Endothelial cell of umbilical vein (primary cell): ENCODE results near the gene SLC22A7. TPM values are rescaled to one million over a fixed set of nuclear protein-coding genes. Genes with fewer than 3 reads are reported as not detected.

ENCODE experiments used
- BruUV-seq: library from RNA; stranded (reverse); fragments of 400-500 nt; replicated peaks from 2 replicates; lab custom pipeline; 2021; lab: Mats Ljungman, UMichigan
- CTCF ChIA-PET: fragments of 300-600, 350-600 bp; sonication (Branson Sonifier 250); formaldehyde crosslinking; loops from one replicate; lab custom pipeline; 2021; ENCODE audit warnings: antibody characterized with exemption, inconsistent platforms; lab: Charles Lee
- POLR2A ChIA-PET: fragments of 300-600, 350-600 bp; sonication (Branson Sonifier 250); formaldehyde crosslinking; loops from one replicate; lab custom pipeline; 2021; ENCODE audit warnings: antibody characterized with exemption, inconsistent platforms; lab: Charles Lee
- DNase-seq: peaks from one replicate; pipeline ENCODE4 v3.0.0-alpha.2; 2011; ENCODE audit warnings: low read depth, low spot score
- FAIRE-seq: peaks from 2 replicates; lab custom pipeline; 2011; peaks lifted over from hg19 to GRCh38; lab: Jason Lieb, UNC
- H2AFZ ChIP-seq: 2 replicates; pipeline ENCODE4 v1.6.0; 2012; ENCODE audit warnings: low read depth, low read length, control low read depth, inconsistent platforms
- H3K27ac ChIP-seq: 2 replicates; pipeline ENCODE4 v1.5.1; 2011; ENCODE audit warnings: low read depth, mild to moderate bottlenecking, control low read depth, low read length, moderate library complexity; ENCODE audit not compliant: insufficient read depth
- H3K27me3 ChIP-seq, 2 experiments: 2 replicates each; pipeline versions ENCODE4 v1.6.0 to v1.6.1; 2011; ENCODE audit warnings: low read length in 2 of 2, mixed read lengths in 1 of 2; ENCODE audit not compliant: control insufficient read depth in 2 of 2, insufficient read depth in 2 of 2
- H3K36me3 ChIP-seq, 2 experiments: 2 replicates in 1 of 2; 3 replicates in 1 of 2; pipeline ENCODE4 v1.5.1; 2011; ENCODE audit warnings: low read length in 2 of 2, mild to moderate bottlenecking in 1 of 2, moderate library complexity in 1 of 2; ENCODE audit not compliant: control insufficient read depth in 2 of 2, insufficient read depth in 2 of 2; ENCODE audit errors: extremely low read depth in 1 of 2
- H3K4me1 ChIP-seq: 3 replicates; pipeline ENCODE4 v1.5.1; 2011; ENCODE audit warnings: mild to moderate bottlenecking, low read length; ENCODE audit not compliant: control insufficient read depth, insufficient read depth; ENCODE audit errors: extremely low read depth
- H3K4me2 ChIP-seq: 2 replicates; pipeline ENCODE4 v1.6.1; 2011; ENCODE audit warnings: low read length, control low read depth, mixed read lengths; ENCODE audit not compliant: insufficient read depth
- H3K4me3 ChIP-seq, 3 experiments: fragments of 200-600 bp in 1 of 3; sonication (generic), shearing (Covaris generic) in 1 of 3; replicated peaks in 1 of 3; 2 replicates each; pipeline ENCODE4 v1.5.1; 2011 to 2016; ENCODE audit warnings: control low read depth in 3 of 3, low read length in 3 of 3, mild to moderate bottlenecking in 2 of 3, inconsistent platforms in 1 of 3, low read depth in 1 of 3, moderate library complexity in 1 of 3; ENCODE audit not compliant: insufficient read depth in 1 of 3
- H3K79me2 ChIP-seq: 2 replicates; pipeline ENCODE4 v1.6.0; 2012; ENCODE audit warnings: low read length, inconsistent platforms; ENCODE audit not compliant: control insufficient read depth, insufficient read depth
- H3K9ac ChIP-seq: replicated peaks from 2 replicates; pipeline ENCODE3; 2011; ENCODE audit warnings: low read length, control low read depth; ENCODE audit not compliant: insufficient read depth; ENCODE audit errors: extremely low read depth
- H3K9me1 ChIP-seq: replicated peaks from 3 replicates; pipeline ENCODE4 v1.6.0; 2011; ENCODE audit warnings: mild to moderate bottlenecking, low read length; ENCODE audit not compliant: control insufficient read depth, insufficient read depth; ENCODE audit errors: extremely low read depth
- H3K9me3 ChIP-seq: replicated peaks from 2 replicates; pipeline ENCODE4 v1.5.1; 2012; ENCODE audit warnings: low read length, inconsistent platforms; ENCODE audit not compliant: control insufficient read depth, insufficient read depth
- H4K20me1 ChIP-seq: replicated peaks from 2 replicates; pipeline ENCODE3; 2011; ENCODE audit warnings: mild to moderate bottlenecking, low read length; ENCODE audit not compliant: control insufficient read depth, insufficient read depth; ENCODE audit errors: extremely low read depth
- CTCF ChIP-seq, 2 donors: IDR thresholded peaks; 1 replicate in 1 of 2; 2 replicates in 1 of 2; pipeline ENCODE4 v1.5.1; 2011; ENCODE audit warnings: low read length in 2 of 2, mild to moderate bottlenecking in 2 of 2, moderate library complexity in 2 of 2, control low read depth in 1 of 2, inconsistent platforms in 1 of 2, low read depth in 1 of 2; ENCODE audit not compliant: insufficient read depth in 1 of 2; ENCODE audit errors: extremely low read depth in 1 of 2
- EZH2 ChIP-seq: IDR thresholded peaks from 2 replicates; pipeline ENCODE4 v1.6.1; 2012; ENCODE audit warnings: borderline replicate concordance, low read depth, mild to moderate bottlenecking, moderate library complexity, low read length, inconsistent platforms; ENCODE audit not compliant: severe bottlenecking
- FOS ChIP-seq: IDR thresholded peaks from 2 replicates; pipeline ENCODE4 v1.6.1; 2011; ENCODE audit warnings: mild to moderate bottlenecking, low read length, moderate library complexity, borderline replicate concordance; ENCODE audit not compliant: insufficient read depth
- GATA2 ChIP-seq: IDR thresholded peaks from 2 replicates; pipeline ENCODE4 v1.7.0; 2011; ENCODE audit warnings: low read depth, mild to moderate bottlenecking, moderate library complexity, mixed read lengths, low read length; ENCODE audit not compliant: insufficient read length, insufficient read depth
- JUN ChIP-seq: IDR thresholded peaks from 2 replicates; pipeline ENCODE4 v1.6.1; 2011; ENCODE audit warnings: borderline replicate concordance, low read depth; ENCODE audit not compliant: insufficient read length, insufficient read depth
- MAX ChIP-seq: IDR thresholded peaks from 2 replicates; pipeline ENCODE4 v1.6.1; 2011; ENCODE audit not compliant: insufficient read depth, insufficient read length
- MYC ChIP-seq: IDR thresholded peaks from one replicate; pipeline ENCODE4 v1.6.1; 2011; ENCODE audit warnings: mild to moderate bottlenecking, low read depth, low read length
- POLR2A ChIP-seq: IDR thresholded peaks from 2 replicates; pipeline ENCODE4 v1.6.1; 2012; ENCODE audit warnings: low read depth, mild to moderate bottlenecking, control low read depth, low read length
- POLR2AphosphoS5 ChIP-seq: IDR thresholded peaks from 2 replicates; pipeline ENCODE4 v1.6.1; 2012; ENCODE audit warnings: low read depth, mild to moderate bottlenecking, control low read depth, low read length, moderate library complexity; ENCODE audit not compliant: insufficient read depth
- dilution Hi-C: fragments of 300-500 bp; cut with MboI; formaldehyde crosslinking; loops from one replicate; pipeline ENCODE4 v1.15.0; 2019; ENCODE audit warnings: low sequenced_read_pairs; ENCODE audit not compliant: extremely low pct_ligation_motif_present
- intact Hi-C: fragments of 100-400 bp; cut with micrococcal nuclease; formaldehyde crosslinking; loops from one replicate; pipeline ENCODE4 v1.10.0; 2022
- polyA plus RNA-seq, 4 experiments: library from polyadenylated mRNA; depleted of rRNA in 3 of 4; stranded (reverse) in 3 of 4; unstranded in 1 of 4; fragments of >200 nt; gene quantifications; 2 replicates each; pipeline versions ENCODE4 v1.2.1 to v1.2.3, GENCODE V29; 2011 to 2012; ENCODE audit warnings: missing spikeins in 1 of 4
- total RNA-seq: library from RNA; stranded (reverse); gene quantifications from 2 replicates; pipeline ENCODE4 v1.2.3, GENCODE V29; 2021

The SLC22A7 gene
- total and polyA plus RNA-seq, 2 donors (not counting 3 experiments of a cell fraction or from before 2014, with no cell fraction given) = not detected

GRCh38 chr6:43271944-43272343 is 26.1 kb upstream of the SLC22A7 start:
- TF ChIP-seq POLR2A = no peak
- TF ChIP-seq JUN = no peak
- TF ChIP-seq POLR2AphosphoS5 = no peak
- TF ChIP-seq GATA2 = no peak
- TF ChIP-seq MYC = no peak
- no peak for TF ChIP-seq CTCF (IDR thresholded peaks at IDR 0.05; ENCODE audit: extremely low read depth in 1 of 2, insufficient read depth in 1 of 2, low read depth in 1 of 2, low read length in 2 of 2)
- no peak for TF ChIP-seq EZH2
- no peak for TF ChIP-seq FOS
- TF ChIP-seq MAX = no peak
- Histone ChIP-seq H3K79me2 (no peaks in the 10 kb centered on the region), H3K9ac (no peak overlapping the region), H3K27me3 (peaks cover 53 to 59% of the 10 kb centered on the region in 2 experiments), H3K4me3 (no peak overlapping the region), H3K4me2 (no peak overlapping the region), H3K4me1 (no peaks in the 10 kb centered on the region), H2AFZ (no peak overlapping the region), H3K9me1 (no peaks in the 10 kb centered on the region), H3K9me3 (no peaks in the 10 kb centered on the region), H3K36me3 (no peaks in the 10 kb centered on the region), H3K27ac (no peak overlapping the region), H4K20me1 (no peaks in the 10 kb centered on the region)
- intact Hi-C loops = no loop called here
- POLR2A ChIA-PET = no interaction called here
- CTCF ChIA-PET = interaction anchor here (1.3 kb wide), 1 partner anchor 62 kb away, joined by 4 read pairs; no protein-coding TSS in a partner anchor
- BruUV-seq = no TSS peak
- DNase-seq = no peak
- dilution Hi-C loops = no loop called here
- FAIRE-seq = no peak
